Head of caudate nucleus (tissue), 42 donors: Measurements from ENCODE around the gene MRPS33.
"Not testable (repeated sequence)": the region's sequence is repeated elsewhere in the genome, so short reads cannot be mapped to it uniquely, and the experiment has no call there.

Experiments
- DNase-seq, 42 donors: peaks; one replicate each; pipeline versions ENCODE4 v3.0.0 to v3.0.0-alpha.2; 2020 to 2021; ENCODE audit warnings: mixed read lengths in 7 of 42
- intact Hi-C: fragments of 100-400 bp; cut with DNase I; formaldehyde crosslinking; loops from one replicate; pipeline ENCODE4 v1.15.0; 2022

MRPS33 gene

GRCh38 chr7:141014524-141015395, at the start of gene MRPS33:
Gene MRPS33, minus strand, starts transcription at chr7:141014952. Its CDS starts 4,319 bp downstream, at chr7:141010633.
- DNase-seq = peak; percentile 94 to 99 (median 98)
- intact Hi-C loops = loop anchor here (5.0 to 10.0 kb wide), 3 partner anchors 90 to 340 kb away; partner anchors contain the start of genes ADCK2 and BRAF

- intact Hi-C loops = no loop called here
- no peak for DNase-seq
These were observed 43.0 kb upstream of the MRPS33 start for GRCh38 chr7:141057788-141058187.

- intact Hi-C loops = no loop called here
These were observed 40.4 kb upstream of the MRPS33 start for GRCh38 chr7:141055146-141055545.

GRCh38 chr7:141053626-141054025, 38.9 kb upstream of the MRPS33 start:
- intact Hi-C loops = no loop called here
- peak in 30 of 42 donors; percentile 5 to 62 (median 21) for DNase-seq

More at GRCh38 chr7:141055146-141055545, 40.4 kb upstream of the MRPS33 start:
- DNase-seq = no peak

GRCh38 chr7:141045842-141046620, 31.3 kb upstream of the MRPS33 start:
- intact Hi-C loops = no loop called here
- no peak for DNase-seq

GRCh38 chr7:141045126-141045841, 30.5 kb upstream of the MRPS33 start:
- intact Hi-C loops = no loop called here

GRCh38 chr7:141043616-141044015, 28.9 kb upstream of the MRPS33 start:
- intact Hi-C loops = no loop called here
- no peak for DNase-seq

More at GRCh38 chr7:141045126-141045841, 30.5 kb upstream of the MRPS33 start:
- no peak for DNase-seq

- no peak for DNase-seq
- intact Hi-C loops = no loop called here
These were observed 27.8 kb upstream of the MRPS33 start for GRCh38 chr7:141042222-141043193.

- DNase-seq = no peak
- intact Hi-C loops = no loop called here
These were observed 24.6 kb upstream of the MRPS33 start for GRCh38 chr7:141039376-141039775.

GRCh38 chr7:141038100-141038499, 23.3 kb upstream of the MRPS33 start:
- DNase-seq, intact Hi-C loops: not testable (repeated sequence)

GRCh38 chr7:141032539-141033323, 18.0 kb upstream of the MRPS33 start:
- intact Hi-C loops, DNase-seq: not testable (repeated sequence)

GRCh38 chr7:141028767-141029166, 14.0 kb upstream of the MRPS33 start:
- no peak for DNase-seq
- intact Hi-C loops = no loop called here

- intact Hi-C loops = no loop called here
- DNase-seq = no peak
These were observed 12.3 kb upstream of the MRPS33 start for GRCh38 chr7:141027043-141027442.

- no peak for DNase-seq
- intact Hi-C loops = no loop called here
These were observed 9.9 kb upstream of the MRPS33 start for GRCh38 chr7:141024668-141025067.

GRCh38 chr7:141023295-141023694, 8.5 kb upstream of the MRPS33 start:
- intact Hi-C loops = no loop called here
- no peak for DNase-seq

- no peak for DNase-seq
- intact Hi-C loops = loop anchor here (10.0 kb wide), 2 partner anchors 93 to 343 kb away; partner anchors contain the start of genes ADCK2 and BRAF
These were observed 2.8 kb upstream of the MRPS33 start for GRCh38 chr7:141017555-141017954.

GRCh38 chr7:141016349-141016748, 1.6 kb upstream of the MRPS33 start:
- intact Hi-C loops = loop anchor here (10.0 kb wide), 2 partner anchors 92 to 342 kb away; partner anchors contain the start of genes ADCK2 and BRAF
- no peak for DNase-seq
